GM12878 (cell line): Measurements from ENCODE around the gene AP3S2. TPM values are rescaled to one million over a fixed set of nuclear protein-coding genes. Genes with fewer than 3 reads are reported as not detected.

Source experiments
- ATF7 ChIP-seq: fragments of 450-650 bp; IDR thresholded peaks from 2 replicates; pipeline ENCODE4 v1.6.1; 2016; ENCODE audit warnings: low read depth, mild to moderate bottlenecking
- BCL11A ChIP-seq: IDR thresholded peaks from 2 replicates; pipeline ENCODE4 v1.6.1; 2011; ENCODE audit warnings: low read depth, low read length
- DPF2 ChIP-seq: fragments of 450-650 bp; IDR thresholded peaks from 2 replicates; pipeline ENCODE4 v1.6.1; 2017; ENCODE audit warnings: mild to moderate bottlenecking
- EGR1 ChIP-seq, 2 experiments: IDR thresholded peaks; 1 replicate in 1 of 2; 2 replicates in 1 of 2; pipeline ENCODE4 v1.6.1; 2011 to 2012; ENCODE audit warnings: low read depth in 2 of 2, low read length in 2 of 2, borderline replicate concordance in 1 of 2, mild to moderate bottlenecking in 1 of 2, moderate library complexity in 1 of 2
- IKZF1 ChIP-seq: fragments of 450-650 bp; conservative IDR thresholded peaks from 2 replicates; pipeline ENCODE4 v1.6.1; 2017; ENCODE audit warnings: antibody characterized with exemption, mild to moderate bottlenecking
- JUNB ChIP-seq: IDR thresholded peaks from 2 replicates; pipeline ENCODE4 v1.6.1; 2016; ENCODE audit warnings: antibody characterized with exemption, mild to moderate bottlenecking
- MTA2 ChIP-seq: fragments of 450-650 bp; IDR thresholded peaks from 2 replicates; pipeline ENCODE4 v1.6.1; 2016; ENCODE audit warnings: low read depth, mild to moderate bottlenecking, moderate library complexity
- NBN ChIP-seq: fragments of 450-650 bp; IDR thresholded peaks from 2 replicates; pipeline ENCODE4 v1.6.1; 2016
- NFYA ChIP-seq: IDR thresholded peaks from 2 replicates; pipeline ENCODE4 v1.6.1; 2011; ENCODE audit warnings: low read depth, mild to moderate bottlenecking, low read length, improper control_type of control experiment, borderline replicate concordance
- NRF1 ChIP-seq: conservative IDR thresholded peaks from 2 replicates; pipeline ENCODE4 v1.6.1; 2011; ENCODE audit warnings: mild to moderate bottlenecking, low read depth, low read length, improper control_type of control experiment
- RAD51 ChIP-seq: fragments of 450-650 bp; IDR thresholded peaks from 2 replicates; pipeline ENCODE4 v1.6.1; 2016; ENCODE audit warnings: moderate library complexity, mild to moderate bottlenecking, inconsistent platforms
- SREBF1 ChIP-seq: IDR thresholded peaks from 2 replicates; pipeline ENCODE4 v1.6.1; 2012; ENCODE audit warnings: mild to moderate bottlenecking, low read length
- STAT1 ChIP-seq: fragments of 450-650 bp; conservative IDR thresholded peaks from 2 replicates; pipeline ENCODE4 v1.6.1; 2014; ENCODE audit warnings: antibody characterized with exemption, mild to moderate bottlenecking
- STAT3 ChIP-seq: IDR thresholded peaks from 2 replicates; pipeline ENCODE4 v1.6.1; 2011; ENCODE audit warnings: low read depth, low read length, improper control_type of control experiment
- TARDBP ChIP-seq: IDR thresholded peaks from 2 replicates; pipeline ENCODE4 v1.6.1; 2016; ENCODE audit warnings: borderline replicate concordance
- TCF12 ChIP-seq: IDR thresholded peaks from 2 replicates; pipeline ENCODE4 v1.6.1; 2011; ENCODE audit warnings: low read depth, mild to moderate bottlenecking, low read length
- YY1 ChIP-seq: IDR thresholded peaks from 2 replicates; pipeline ENCODE4 v1.6.1; 2011; ENCODE audit warnings: low read depth, mild to moderate bottlenecking, low read length
- ZNF622 ChIP-seq: fragments of 450-650 bp; IDR thresholded peaks from 2 replicates; pipeline ENCODE4 v1.6.1; 2017; ENCODE audit warnings: mild to moderate bottlenecking, inconsistent platforms
- polyA plus RNA-seq, 11 experiments: library from polyadenylated mRNA; depleted of rRNA in 4 of 11; unstranded in 6 of 11; stranded (reverse) in 5 of 11; fragments of >200 nt; fragmentation: Nextera tagmentation in 4 of 11; fragmentation: Illumina TruSeq in 1 of 11; extraction: Ambion mirVana in 4 of 11; extraction: Trizol in 1 of 11; gene quantifications; 1 replicate in 1 of 11; 2 replicates in 10 of 11; pipeline versions ENCODE4 v1.2.1 to v1.2.3, GENCODE V29; 2011 to 2016; ENCODE audit warnings: inconsistent platforms in 2 of 11, missing spikeins in 2 of 11, low read depth in 1 of 11
- total RNA-seq, 4 experiments: library from RNA; depleted of rRNA in 3 of 4; stranded (reverse); fragments of >200 nt in 3 of 4; fragmentation: Illumina TruSeq in 1 of 4; extraction: Trizol in 1 of 4; gene quantifications; 2 replicates each; pipeline versions ENCODE4 v1.2.1 to v1.2.3, GENCODE V29; 2013 to 2021
- TF ChIP-seq, protein P1 (sequence below): fragments of 450-650 bp; IDR thresholded peaks from 2 replicates; pipeline ENCODE4 v1.6.1; 2017; ENCODE audit warnings: mild to moderate bottlenecking, moderate library complexity
- TF ChIP-seq, protein P2 (sequence below): fragments of 150-350 bp; IDR thresholded peaks from 2 replicates; pipeline ENCODE4 v1.6.1; 2014; ENCODE audit warnings: mild to moderate bottlenecking, low read depth, low read length
- TF ChIP-seq, protein P3 (sequence below): IDR thresholded peaks from 2 replicates; pipeline ENCODE4 v1.6.1; 2011; ENCODE audit warnings: borderline replicate concordance, low read depth, mild to moderate bottlenecking, moderate library complexity, low read length; ENCODE audit not compliant: insufficient read depth, poor library complexity, severe bottlenecking
- TF ChIP-seq, protein P4 (sequence below): fragments of 450-650 bp; formaldehyde crosslinking; IDR thresholded peaks from 2 replicates; pipeline ENCODE4 v1.4.0; 2022; ENCODE audit warnings: mild to moderate bottlenecking, moderate library complexity

The AP3S2 gene
- total and polyA plus RNA-seq, 10 of the 15 experiments (the other 5 are each of a cell fraction or from before 2014, with no cell fraction given), result 10.0 to 43.6 (median 26.0) TPM

DNA sequence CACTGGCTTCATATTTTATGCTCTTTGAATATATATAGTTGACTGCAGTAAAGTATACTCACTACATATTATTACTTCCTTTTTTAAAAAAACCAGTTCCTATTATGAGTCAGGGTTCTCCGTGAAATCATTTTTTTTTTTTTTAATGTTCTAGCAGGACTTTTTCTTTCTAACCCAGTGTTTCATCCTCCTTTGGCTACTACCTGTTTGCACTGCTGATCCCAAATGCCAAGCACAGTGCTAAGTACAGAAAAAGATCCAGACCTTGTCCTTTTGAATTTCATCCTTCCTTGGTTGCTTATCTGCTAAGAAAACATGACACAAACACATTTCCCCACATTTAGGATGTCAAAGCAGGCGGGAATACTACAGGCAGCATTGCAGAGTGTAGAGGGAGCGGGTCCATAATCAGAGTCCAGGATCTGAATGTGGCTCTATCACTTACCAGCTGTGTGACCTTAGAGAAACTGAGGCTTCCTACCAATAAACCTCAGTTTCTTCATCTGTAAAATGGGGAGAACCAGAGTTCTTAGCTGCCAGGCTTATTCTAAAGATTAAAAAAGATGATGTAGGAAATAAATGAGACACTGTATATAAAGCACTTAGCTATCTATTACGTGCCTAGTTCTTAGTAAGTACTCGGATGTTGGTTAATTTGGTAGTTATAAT lies 42.0 kb downstream of the AP3S2 start (continued):
- TF ChIP-seq, protein P1, sequence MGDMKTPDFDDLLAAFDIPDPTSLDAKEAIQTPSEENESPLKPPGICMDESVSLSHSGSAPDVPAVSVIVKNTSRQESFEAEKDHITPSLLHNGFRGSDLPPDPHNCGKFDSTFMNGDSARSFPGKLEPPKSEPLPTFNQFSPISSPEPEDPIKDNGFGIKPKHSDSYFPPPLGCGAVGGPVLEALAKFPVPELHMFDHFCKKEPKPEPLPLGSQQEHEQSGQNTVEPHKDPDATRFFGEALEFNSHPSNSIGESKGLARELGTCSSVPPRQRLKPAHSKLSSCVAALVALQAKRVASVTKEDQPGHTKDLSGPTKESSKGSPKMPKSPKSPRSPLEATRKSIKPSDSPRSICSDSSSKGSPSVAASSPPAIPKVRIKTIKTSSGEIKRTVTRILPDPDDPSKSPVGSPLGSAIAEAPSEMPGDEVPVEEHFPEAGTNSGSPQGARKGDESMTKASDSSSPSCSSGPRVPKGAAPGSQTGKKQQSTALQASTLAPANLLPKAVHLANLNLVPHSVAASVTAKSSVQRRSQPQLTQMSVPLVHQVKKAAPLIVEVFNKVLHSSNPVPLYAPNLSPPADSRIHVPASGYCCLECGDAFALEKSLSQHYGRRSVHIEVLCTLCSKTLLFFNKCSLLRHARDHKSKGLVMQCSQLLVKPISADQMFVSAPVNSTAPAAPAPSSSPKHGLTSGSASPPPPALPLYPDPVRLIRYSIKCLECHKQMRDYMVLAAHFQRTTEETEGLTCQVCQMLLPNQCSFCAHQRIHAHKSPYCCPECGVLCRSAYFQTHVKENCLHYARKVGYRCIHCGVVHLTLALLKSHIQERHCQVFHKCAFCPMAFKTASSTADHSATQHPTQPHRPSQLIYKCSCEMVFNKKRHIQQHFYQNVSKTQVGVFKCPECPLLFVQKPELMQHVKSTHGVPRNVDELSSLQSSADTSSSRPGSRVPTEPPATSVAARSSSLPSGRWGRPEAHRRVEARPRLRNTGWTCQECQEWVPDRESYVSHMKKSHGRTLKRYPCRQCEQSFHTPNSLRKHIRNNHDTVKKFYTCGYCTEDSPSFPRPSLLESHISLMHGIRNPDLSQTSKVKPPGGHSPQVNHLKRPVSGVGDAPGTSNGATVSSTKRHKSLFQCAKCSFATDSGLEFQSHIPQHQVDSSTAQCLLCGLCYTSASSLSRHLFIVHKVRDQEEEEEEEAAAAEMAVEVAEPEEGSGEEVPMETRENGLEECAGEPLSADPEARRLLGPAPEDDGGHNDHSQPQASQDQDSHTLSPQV, result no peak
- no peak for TF ChIP-seq NBN
- TF ChIP-seq JUNB, result peak; percentile 94
- TF ChIP-seq IKZF1, result no peak
- no peak for TF ChIP-seq SREBF1
- TF ChIP-seq RAD51, result no peak
- TF ChIP-seq TCF12, result no peak
- no peak for TF ChIP-seq EGR1 (IDR thresholded peaks at IDR 0.05; ENCODE audit: borderline replicate concordance in 1 of 2, low read depth in 2 of 2, low read length in 2 of 2)
- TF ChIP-seq YY1, result no peak
- TF ChIP-seq TARDBP, result no peak
- no peak for TF ChIP-seq NFYA
- TF ChIP-seq BCL11A, result no peak
- no peak for TF ChIP-seq ZNF622
- TF ChIP-seq, protein P2, sequence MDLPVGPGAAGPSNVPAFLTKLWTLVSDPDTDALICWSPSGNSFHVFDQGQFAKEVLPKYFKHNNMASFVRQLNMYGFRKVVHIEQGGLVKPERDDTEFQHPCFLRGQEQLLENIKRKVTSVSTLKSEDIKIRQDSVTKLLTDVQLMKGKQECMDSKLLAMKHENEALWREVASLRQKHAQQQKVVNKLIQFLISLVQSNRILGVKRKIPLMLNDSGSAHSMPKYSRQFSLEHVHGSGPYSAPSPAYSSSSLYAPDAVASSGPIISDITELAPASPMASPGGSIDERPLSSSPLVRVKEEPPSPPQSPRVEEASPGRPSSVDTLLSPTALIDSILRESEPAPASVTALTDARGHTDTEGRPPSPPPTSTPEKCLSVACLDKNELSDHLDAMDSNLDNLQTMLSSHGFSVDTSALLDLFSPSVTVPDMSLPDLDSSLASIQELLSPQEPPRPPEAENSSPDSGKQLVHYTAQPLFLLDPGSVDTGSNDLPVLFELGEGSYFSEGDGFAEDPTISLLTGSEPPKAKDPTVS, result no peak
- TF ChIP-seq MTA2, result peak; percentile 55; the same call in 1 of the 2 replicates
- TF ChIP-seq, protein P3, sequence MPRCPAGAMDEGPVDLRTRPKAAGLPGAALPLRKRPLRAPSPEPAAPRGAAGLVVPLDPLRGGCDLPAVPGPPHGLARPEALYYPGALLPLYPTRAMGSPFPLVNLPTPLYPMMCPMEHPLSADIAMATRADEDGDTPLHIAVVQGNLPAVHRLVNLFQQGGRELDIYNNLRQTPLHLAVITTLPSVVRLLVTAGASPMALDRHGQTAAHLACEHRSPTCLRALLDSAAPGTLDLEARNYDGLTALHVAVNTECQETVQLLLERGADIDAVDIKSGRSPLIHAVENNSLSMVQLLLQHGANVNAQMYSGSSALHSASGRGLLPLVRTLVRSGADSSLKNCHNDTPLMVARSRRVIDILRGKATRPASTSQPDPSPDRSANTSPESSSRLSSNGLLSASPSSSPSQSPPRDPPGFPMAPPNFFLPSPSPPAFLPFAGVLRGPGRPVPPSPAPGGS, result no peak
- TF ChIP-seq STAT3, result no peak
- peak; percentile 40; the same call in 1 of the 2 replicates for TF ChIP-seq ATF7
- TF ChIP-seq, protein P4, sequence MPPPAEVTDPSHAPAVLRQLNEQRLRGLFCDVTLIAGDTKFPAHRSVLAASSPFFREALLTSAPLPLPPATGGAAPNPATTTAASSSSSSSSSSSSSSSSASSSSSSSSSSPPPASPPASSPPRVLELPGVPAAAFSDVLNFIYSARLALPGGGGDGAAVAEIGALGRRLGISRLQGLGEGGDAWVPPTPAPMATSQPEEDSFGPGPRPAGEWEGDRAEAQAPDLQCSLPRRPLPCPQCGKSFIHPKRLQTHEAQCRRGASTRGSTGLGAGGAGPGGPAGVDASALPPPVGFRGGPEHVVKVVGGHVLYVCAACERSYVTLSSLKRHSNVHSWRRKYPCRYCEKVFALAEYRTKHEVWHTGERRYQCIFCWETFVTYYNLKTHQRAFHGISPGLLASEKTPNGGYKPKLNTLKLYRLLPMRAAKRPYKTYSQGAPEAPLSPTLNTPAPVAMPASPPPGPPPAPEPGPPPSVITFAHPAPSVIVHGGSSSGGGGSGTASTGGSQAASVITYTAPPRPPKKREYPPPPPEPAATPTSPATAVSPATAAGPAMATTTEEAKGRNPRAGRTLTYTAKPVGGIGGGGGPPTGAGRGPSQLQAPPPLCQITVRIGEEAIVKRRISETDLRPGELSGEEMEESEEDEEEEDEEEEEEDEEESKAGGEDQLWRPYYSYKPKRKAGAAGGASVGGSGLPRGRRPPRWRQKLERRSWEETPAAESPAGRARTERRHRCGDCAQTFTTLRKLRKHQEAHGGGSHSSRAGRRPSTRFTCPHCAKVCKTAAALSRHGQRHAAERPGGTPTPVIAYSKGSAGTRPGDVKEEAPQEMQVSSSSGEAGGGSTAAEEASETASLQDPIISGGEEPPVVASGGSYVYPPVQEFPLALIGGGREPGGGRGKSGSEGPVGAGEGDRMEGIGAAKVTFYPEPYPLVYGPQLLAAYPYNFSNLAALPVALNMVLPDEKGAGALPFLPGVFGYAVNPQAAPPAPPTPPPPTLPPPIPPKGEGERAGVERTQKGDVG (CRISPR knock-in tag), result no peak
- TF ChIP-seq DPF2, result peak; percentile 60; the same call in 1 of the 2 replicates
- no peak for TF ChIP-seq STAT1
- no peak for TF ChIP-seq NRF1
